ENCODE data around the gene ZNF669.

- no peak for TF ChIP-seq CTCF (IDR thresholded peaks at IDR 0.05; ENCODE audit: low read length)
- no peak for TF ChIP-seq EZH2 (optimal IDR thresholded peaks at IDR 0.05; ENCODE audit: low read depth, low read length)
These were observed 19.4 kb downstream of the ZNF669 start for GRCh38 chr1:247084771-247085170.
